OCI-LY1 (cell line): ENCODE results near the gene PRKCH.

Experiments used
- EZH2 ChIP-seq: fragments of 200-600 bp; sonication (generic), shearing (Covaris generic); IDR thresholded peaks from 2 replicates; pipeline ENCODE4 v1.8.0; 2017; ENCODE audit warnings: borderline replicate concordance, mixed run types, mild to moderate bottlenecking, antibody characterized with exemption, low read length, moderate library complexity, mixed read lengths
- TF ChIP-seq, protein P1 (sequence below): fragments of 200-600 bp; sonication (generic), shearing (Covaris generic); IDR thresholded peaks from 2 replicates; pipeline ENCODE4 v1.5.1; 2017; ENCODE audit warnings: mild to moderate bottlenecking, antibody characterized with exemption, low read length, moderate library complexity, mixed read lengths

DNA sequence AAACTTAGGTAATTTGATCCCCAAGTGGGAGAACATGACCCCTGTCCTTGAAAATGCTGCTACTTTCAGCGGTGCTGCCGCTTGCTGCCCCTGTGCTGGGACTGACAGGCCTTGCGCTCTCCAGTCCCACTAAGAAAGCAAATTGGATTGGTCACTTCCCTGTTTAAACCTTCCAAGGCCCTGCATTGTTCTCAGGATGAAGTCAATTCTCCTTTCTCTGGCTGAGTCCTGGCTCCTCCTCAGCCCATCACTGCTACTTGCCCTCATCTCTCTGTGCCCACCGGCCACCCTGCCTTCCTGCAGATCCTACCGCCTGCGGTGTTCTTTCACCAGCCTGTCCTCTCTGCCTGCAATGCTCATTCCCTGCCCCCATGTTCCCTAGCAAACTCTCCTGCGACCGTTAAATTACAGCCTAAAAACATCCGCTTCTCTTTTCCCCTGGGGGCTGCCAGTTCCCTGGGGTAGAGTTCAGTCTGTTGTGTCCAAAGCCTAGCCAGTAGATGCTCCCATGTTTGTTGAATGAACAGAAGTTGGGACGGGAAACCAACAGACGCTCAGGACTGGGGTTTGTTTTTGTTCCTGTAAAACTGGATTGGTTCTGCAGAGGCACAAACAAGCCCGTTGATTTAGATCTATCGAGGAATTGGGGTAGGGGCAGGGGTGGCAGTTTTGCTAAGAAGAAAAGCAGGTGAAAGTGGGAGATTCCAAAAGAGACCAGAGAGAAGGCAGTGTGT lies 246.6 kb downstream of the PRKCH start:
- TF ChIP-seq, protein P1, sequence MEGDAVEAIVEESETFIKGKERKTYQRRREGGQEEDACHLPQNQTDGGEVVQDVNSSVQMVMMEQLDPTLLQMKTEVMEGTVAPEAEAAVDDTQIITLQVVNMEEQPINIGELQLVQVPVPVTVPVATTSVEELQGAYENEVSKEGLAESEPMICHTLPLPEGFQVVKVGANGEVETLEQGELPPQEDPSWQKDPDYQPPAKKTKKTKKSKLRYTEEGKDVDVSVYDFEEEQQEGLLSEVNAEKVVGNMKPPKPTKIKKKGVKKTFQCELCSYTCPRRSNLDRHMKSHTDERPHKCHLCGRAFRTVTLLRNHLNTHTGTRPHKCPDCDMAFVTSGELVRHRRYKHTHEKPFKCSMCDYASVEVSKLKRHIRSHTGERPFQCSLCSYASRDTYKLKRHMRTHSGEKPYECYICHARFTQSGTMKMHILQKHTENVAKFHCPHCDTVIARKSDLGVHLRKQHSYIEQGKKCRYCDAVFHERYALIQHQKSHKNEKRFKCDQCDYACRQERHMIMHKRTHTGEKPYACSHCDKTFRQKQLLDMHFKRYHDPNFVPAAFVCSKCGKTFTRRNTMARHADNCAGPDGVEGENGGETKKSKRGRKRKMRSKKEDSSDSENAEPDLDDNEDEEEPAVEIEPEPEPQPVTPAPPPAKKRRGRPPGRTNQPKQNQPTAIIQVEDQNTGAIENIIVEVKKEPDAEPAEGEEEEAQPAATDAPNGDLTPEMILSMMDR: no peak
- no peak for TF ChIP-seq EZH2
